ENCODE data around the gene CYTL1.
"Not testable (repeated sequence)": the region's sequence is repeated elsewhere in the genome, so short reads cannot be mapped to it uniquely, and the experiment has no call there.

CYTL1 gene

GRCh38 chr4:5019274-5019673 is at the start of gene CYTL1:
TSS of gene CYTL1 (minus strand) at chr4:5019458. CDS start at chr4:5019445, 13 bp downstream.
- FAIRE-seq, result no peak

GRCh38 chr4:5067908-5068307 is 48.6 kb upstream of the CYTL1 start:
- FAIRE-seq, result no peak

GRCh38 chr4:5066968-5067367 is 47.7 kb upstream of the CYTL1 start:
- FAIRE-seq, result not testable (repeated sequence)

GRCh38 chr4:5066101-5066500 is 46.8 kb upstream of the CYTL1 start:
- FAIRE-seq, result no peak

GRCh38 chr4:5055411-5055810 is 36.2 kb upstream of the CYTL1 start:
- no peak for FAIRE-seq

GRCh38 chr4:5054532-5054931 is 35.3 kb upstream of the CYTL1 start:
- FAIRE-seq, result no peak

- no peak for FAIRE-seq
Measured at GRCh38 chr4:5052726-5053425, 33.6 kb upstream of the CYTL1 start.

GRCh38 chr4:5052204-5052702 is 33.0 kb upstream of the CYTL1 start:
- no peak for FAIRE-seq

GRCh38 chr4:5051278-5052203 is 32.3 kb upstream of the CYTL1 start, which contains the start of gene STK32B:
TSS of gene STK32B (plus strand) at chr4:5051480.
- no peak for FAIRE-seq

- FAIRE-seq, result no peak
Measured at GRCh38 chr4:5050520-5051277, 31.4 kb upstream of the CYTL1 start.

GRCh38 chr4:5048721-5049120 is 29.5 kb upstream of the CYTL1 start:
- no peak for FAIRE-seq

- FAIRE-seq, result no peak
Measured at GRCh38 chr4:5045097-5045496, 25.8 kb upstream of the CYTL1 start.

GRCh38 chr4:5044341-5044740 is 25.1 kb upstream of the CYTL1 start:
- no peak for FAIRE-seq

GRCh38 chr4:5043579-5043978 is 24.3 kb upstream of the CYTL1 start:
- FAIRE-seq, result no peak

- no peak for FAIRE-seq
Measured at GRCh38 chr4:5041699-5042098, 22.4 kb upstream of the CYTL1 start.

GRCh38 chr4:5040856-5041620 is 21.8 kb upstream of the CYTL1 start:
- FAIRE-seq, result no peak

GRCh38 chr4:5039800-5040199 is 20.5 kb upstream of the CYTL1 start:
- no peak for FAIRE-seq

GRCh38 chr4:5037553-5038551 is 18.6 kb upstream of the CYTL1 start:
- FAIRE-seq, result no peak

GRCh38 chr4:5036239-5036638 is 17.0 kb upstream of the CYTL1 start:
- FAIRE-seq, result no peak

GRCh38 chr4:5034206-5034605 is 14.9 kb upstream of the CYTL1 start:
- no peak for FAIRE-seq

- no peak for FAIRE-seq
Measured at GRCh38 chr4:5033281-5033841, 14.1 kb upstream of the CYTL1 start.
